HG02588 (cell line): ENCODE measurements around the gene ADD3.
"Not testable (repeated sequence)": the region's sequence is repeated elsewhere in the genome, so short reads cannot be mapped to it uniquely, and the experiment has no call there.

Source experiments
- ATAC-seq: cut with Tn5 transposase; IDR thresholded peaks from one replicate; pipeline ENCODE4 v1.9.1; 2021; ENCODE audit warnings: mild to moderate bottlenecking, moderate library complexity; ENCODE audit not compliant: unreplicated experiment

ADD3 gene

GRCh38 chr10:110101464-110102144 is 93.8 kb downstream of the ADD3 start:
- ATAC-seq: no peak

- ATAC-seq: no peak
These were observed 96.2 kb downstream of the ADD3 start for GRCh38 chr10:110103921-110104461.

- ATAC-seq: no peak
These were observed 98.1 kb downstream of the ADD3 start for GRCh38 chr10:110105873-110106272.

- no peak for ATAC-seq
These were observed 99.6 kb downstream of the ADD3 start for GRCh38 chr10:110107430-110107829.

GRCh38 chr10:110107887-110108286 is 100.1 kb downstream of the ADD3 start:
- ATAC-seq: no peak

- no peak for ATAC-seq
These were observed 101.7 kb downstream of the ADD3 start for GRCh38 chr10:110109511-110109910.

GRCh38 chr10:110110338-110110737 is 102.6 kb downstream of the ADD3 start:
- no peak for ATAC-seq

- ATAC-seq: no peak
These were observed 106.0 kb downstream of the ADD3 start for GRCh38 chr10:110113670-110114337.

GRCh38 chr10:110114668-110115067 is 106.9 kb downstream of the ADD3 start:
- ATAC-seq: not testable (repeated sequence)

- ATAC-seq: no peak
These were observed 108.2 kb downstream of the ADD3 start for GRCh38 chr10:110115784-110116520.

GRCh38 chr10:110118891-110119621 is 111.3 kb downstream of the ADD3 start:
- no peak for ATAC-seq

- ATAC-seq: no peak
These were observed 115.8 kb downstream of the ADD3 start for GRCh38 chr10:110123594-110123993.

GRCh38 chr10:110129490-110129889 is 121.7 kb downstream of the ADD3 start:
- ATAC-seq: no peak

GRCh38 chr10:110134917-110135316 is 127.1 kb downstream of the ADD3 start:
- ATAC-seq: no peak

- ATAC-seq: not testable (repeated sequence)
These were observed 128.1 kb downstream of the ADD3 start for GRCh38 chr10:110135836-110136235.

- ATAC-seq: no peak
These were observed 129.4 kb downstream of the ADD3 start for GRCh38 chr10:110137142-110137545.

GRCh38 chr10:110138197-110138812 is 130.5 kb downstream of the ADD3 start:
- ATAC-seq: peak; percentile 52

- ATAC-seq: no peak
These were observed 133.4 kb downstream of the ADD3 start for GRCh38 chr10:110141185-110141584.

GRCh38 chr10:110141871-110142635 is 134.3 kb downstream of the ADD3 start:
- no peak for ATAC-seq

- no peak for ATAC-seq
These were observed 135.2 kb downstream of the ADD3 start for GRCh38 chr10:110142965-110143364.
